Measurements from ENCODE around the gene GATA5.
A peak's percentile ranks its signal among the peaks of the same experiment; 100 is the strongest.

GATA5 gene

GRCh38 chr20:62479156-62479555, 3.4 kb upstream of the GATA5 start (continued):
- TF ChIP-seq PRDM10 (tag by site-specific recombination; IDR thresholded peaks at IDR 0.05) (no peak), ZNF433 (tag by site-specific recombination; IDR thresholded peaks at IDR 0.05; ENCODE audit: low read depth) (no peak), KLF1 (tag by site-specific recombination; IDR thresholded peaks at IDR 0.05) (peak; percentile 41; the same call in 1 of the 2 replicates), PRDM4 (tag by site-specific recombination; IDR thresholded peaks at IDR 0.05) (no peak), KLF9 (tag by site-specific recombination; IDR thresholded peaks at IDR 0.05; ENCODE audit: low read depth) (no peak), ZNF843 (tag by site-specific recombination; IDR thresholded peaks at IDR 0.05) (no peak), HOXA7 (CRISPR knock-in tag; IDR thresholded peaks at IDR 0.05; ENCODE audit: borderline replicate concordance) (no peak), HOXD13 (CRISPR knock-in tag; IDR thresholded peaks at IDR 0.05; ENCODE audit: borderline replicate concordance) (no peak), ZNF184 (tag by site-specific recombination; IDR thresholded peaks at IDR 0.05) (no peak), ZNF580 (tag by site-specific recombination; IDR thresholded peaks at IDR 0.05) (no peak)

- H3K4me3 ChIP-seq (ENCODE audit: low read depth, low read length): no peak overlapping the region
- no peak for TF ChIP-seq ZFHX2 (tag by site-specific recombination; conservative IDR thresholded peaks at IDR 0.05)
- TF ChIP-seq ZSCAN30 (tag by site-specific recombination; IDR thresholded peaks at IDR 0.05): no peak
- no peak for TF ChIP-seq ZBTB11 (tag by site-specific recombination; conservative IDR thresholded peaks at IDR 0.05; ENCODE audit: low read depth)
- ChIA-PET CTCF (interaction anchor here (0.6 to 1.1 kb wide), 3 partner anchors 15 to 229 kb away, joined by 3 read pairs; no protein-coding TSS in a partner anchor), POLR2A (no interaction called here)
- no peak overlapping the region for H3K27ac ChIP-seq (ENCODE audit: extremely low read depth, low read depth, low read length)
- H3K36me3 ChIP-seq (ENCODE audit: control insufficient read depth in 2 of 2, insufficient read depth in 1 of 2, low read length in 2 of 2): no peaks in the 10 kb centered on the region
- no peaks in the 10 kb centered on the region for H3K9me3 ChIP-seq (ENCODE audit: control insufficient read depth, insufficient read depth, low read depth, low read length)
- no peaks in the 10 kb centered on the region for H3K4me1 ChIP-seq (ENCODE audit: control insufficient read depth, insufficient read depth, low read length)
Measured at GRCh38 chr20:62477669-62478455, 2.1 kb upstream of the GATA5 start.

All from HEK293 (cell line).